SK-N-SH treated with all-trans-retinoic acid at 6 μM for 48 hours (cell line): ENCODE data around the gene STK11IP.

Experiments used
- BACH2 ChIP-seq: fragments of 250-450 bp; sonication (Bioruptor Pico); IDR thresholded peaks from 2 replicates; pipeline ENCODE4 v1.9.0; 2021; ENCODE audit warnings: mild to moderate bottlenecking, borderline replicate concordance
- ESRRG ChIP-seq: fragments of 250-450 bp; sonication (Bioruptor Pico); IDR thresholded peaks from 2 replicates; pipeline ENCODE4 v1.6.1; 2021; ENCODE audit warnings: mild to moderate bottlenecking
- OSR1 ChIP-seq: fragments of 250-450 bp; sonication (Bioruptor Pico); IDR thresholded peaks from 2 replicates; pipeline ENCODE4 v1.8.0; 2022; ENCODE audit warnings: moderate library complexity, mild to moderate bottlenecking, inconsistent platforms
- PATZ1 ChIP-seq: fragments of 250-450 bp; sonication (Bioruptor Pico); IDR thresholded peaks from 2 replicates; pipeline ENCODE4 v1.8.0; 2020; ENCODE audit warnings: mild to moderate bottlenecking, moderate library complexity, borderline replicate concordance
- PPARA ChIP-seq: fragments of 250-450 bp; sonication (Bioruptor Pico); IDR thresholded peaks from 2 replicates; pipeline ENCODE4 v1.5.0; 2020; ENCODE audit warnings: mild to moderate bottlenecking, borderline replicate concordance
- RARB ChIP-seq: fragments of 250-450 bp; sonication (Bioruptor Pico); IDR thresholded peaks from 2 replicates; pipeline ENCODE4 v1.8.0; 2021; ENCODE audit warnings: mild to moderate bottlenecking, moderate library complexity
- TCF4 ChIP-seq: fragments of 250-450 bp; sonication (Bioruptor Pico); IDR thresholded peaks from 2 replicates; pipeline ENCODE4 v1.8.0; 2021; ENCODE audit warnings: mild to moderate bottlenecking, moderate library complexity, borderline replicate concordance
- TSHZ2 ChIP-seq: fragments of 250-450 bp; sonication (Bioruptor Pico); IDR thresholded peaks from 2 replicates; pipeline ENCODE4 v1.5.0; 2020; ENCODE audit warnings: mild to moderate bottlenecking, moderate library complexity
- ZNF565 ChIP-seq: fragments of 450-650 bp; formaldehyde crosslinking; conservative IDR thresholded peaks from 2 replicates; pipeline ENCODE4 v1.5.0; 2020; ENCODE audit warnings: low read depth, mild to moderate bottlenecking, moderate library complexity
- ZNF70 ChIP-seq: fragments of 450-650 bp; formaldehyde crosslinking; IDR thresholded peaks from 2 replicates; pipeline ENCODE4 v1.5.0; 2020; ENCODE audit warnings: mild to moderate bottlenecking, moderate library complexity
- ZNF8 ChIP-seq: fragments of 450-650 bp; formaldehyde crosslinking; IDR thresholded peaks from 2 replicates; pipeline ENCODE4 v1.5.0; 2020; ENCODE audit warnings: mild to moderate bottlenecking, moderate library complexity

- TF ChIP-seq PATZ1 (CRISPR knock-in tag): no peak
- TF ChIP-seq ZNF8: no peak
- TF ChIP-seq PPARA (CRISPR knock-in tag): no peak
- TF ChIP-seq ZNF565 (CRISPR knock-in tag): no peak
- TF ChIP-seq TSHZ2 (CRISPR knock-in tag): no peak
- TF ChIP-seq RARB (CRISPR knock-in tag): no peak
- TF ChIP-seq ESRRG: no peak
- no peak for TF ChIP-seq TCF4 (CRISPR knock-in tag)
- TF ChIP-seq OSR1: no peak
- TF ChIP-seq BACH2 (CRISPR knock-in tag): no peak
- no peak for TF ChIP-seq ZNF70 (CRISPR knock-in tag)
Observed at GRCh38 chr2:219645631-219646527, 48.2 kb downstream of the STK11IP start.
